Skin of body (tissue), 2 donors: ENCODE results near the gene MSRB1. TPM values are rescaled to one million over a fixed set of nuclear protein-coding genes. Genes with fewer than 3 reads are reported as not detected.

Experiments
- DNase-seq: peaks from one replicate; lab custom pipeline; 2025; lab: John Stamatoyannopoulos, UW
- total RNA-seq: library from RNA; depleted of rRNA; stranded (reverse); fragments of >200 nt; gene quantifications from one replicate; pipeline ENCODE4 v1.2.3, GENCODE V29; 2014

The MSRB1 gene, protein sequence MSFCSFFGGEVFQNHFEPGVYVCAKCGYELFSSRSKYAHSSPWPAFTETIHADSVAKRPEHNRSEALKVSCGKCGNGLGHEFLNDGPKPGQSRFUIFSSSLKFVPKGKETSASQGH
- 9.2 TPM for total RNA-seq

DNA sequence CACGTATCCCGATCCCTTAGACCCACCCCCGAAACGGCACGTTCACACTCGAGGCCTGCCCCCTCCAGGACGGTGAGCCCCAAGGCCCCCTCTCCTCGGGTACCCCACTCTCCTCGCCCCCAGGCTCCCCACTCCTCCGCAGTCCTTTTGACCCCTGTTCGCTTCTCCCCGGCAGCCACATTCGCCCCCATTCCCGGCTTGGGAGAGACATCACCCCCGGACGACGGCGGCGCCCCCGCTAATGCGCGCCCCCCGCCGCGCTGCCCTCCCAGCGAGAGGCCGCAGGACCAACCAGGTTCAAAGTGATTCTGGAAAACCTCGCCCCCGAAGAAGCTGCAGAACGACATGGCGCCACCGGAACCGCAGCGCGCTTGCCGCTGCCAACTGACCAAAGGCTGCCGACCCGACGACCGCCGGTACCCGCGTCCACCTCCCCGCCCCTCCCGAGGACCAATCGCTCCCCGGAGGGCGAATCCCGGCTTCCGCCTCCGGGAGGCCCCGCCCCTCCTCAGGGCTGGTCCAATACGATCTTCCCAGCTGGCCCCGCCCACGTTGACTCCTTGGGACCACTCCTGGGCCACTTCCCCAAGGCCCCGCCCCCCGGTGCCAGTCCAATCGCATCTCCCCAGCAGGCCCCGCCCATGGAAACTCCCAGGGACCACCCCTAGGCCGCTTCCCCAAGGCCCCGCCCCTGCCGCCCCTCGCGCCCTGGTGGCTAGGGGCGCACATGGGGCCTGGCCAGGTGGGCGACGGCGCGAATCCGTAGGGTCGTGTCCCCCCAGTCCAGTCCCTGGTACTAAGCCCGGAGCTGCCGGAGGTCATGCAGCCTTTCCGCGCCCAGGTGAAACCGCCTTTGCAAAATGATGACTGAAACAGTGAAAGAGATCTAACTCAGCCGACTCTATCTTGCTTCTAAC is at the start of gene MSRB1:
MSRB1 (minus strand) TSS at position 390 of the 917 bp plus-strand sequence; CDS start at position 347, 43 bp downstream.
- peak; percentile 94 for DNase-seq

- DNase-seq = peak; percentile 78
These were observed 49.1 kb upstream of the MSRB1 start for GRCh38 chr16:1991948-1992703.

GRCh38 chr16:1991588-1991947 is 48.6 kb upstream of the MSRB1 start:
- DNase-seq = no peak

DNA sequence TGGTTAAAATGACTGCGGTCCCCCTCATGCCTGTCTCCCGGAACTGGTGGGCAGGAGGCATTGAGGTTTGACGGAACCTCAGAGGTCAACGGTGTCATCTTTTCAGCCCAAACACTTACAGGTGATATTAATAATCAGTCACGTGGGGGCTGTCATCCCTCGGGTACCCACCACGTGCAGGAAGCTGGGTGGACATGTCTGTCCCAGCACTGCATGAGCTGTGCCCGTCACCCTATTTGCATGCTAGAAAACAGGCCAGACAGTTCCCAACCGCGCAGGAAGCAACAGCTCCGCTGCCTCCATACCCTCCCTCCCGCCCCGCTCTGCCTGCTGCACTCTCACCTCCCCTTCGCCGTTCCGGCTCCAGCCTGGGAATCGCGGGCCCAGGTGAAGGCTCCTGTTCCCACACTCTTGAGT is 48.1 kb upstream of the MSRB1 start:
- no peak for DNase-seq

DNA sequence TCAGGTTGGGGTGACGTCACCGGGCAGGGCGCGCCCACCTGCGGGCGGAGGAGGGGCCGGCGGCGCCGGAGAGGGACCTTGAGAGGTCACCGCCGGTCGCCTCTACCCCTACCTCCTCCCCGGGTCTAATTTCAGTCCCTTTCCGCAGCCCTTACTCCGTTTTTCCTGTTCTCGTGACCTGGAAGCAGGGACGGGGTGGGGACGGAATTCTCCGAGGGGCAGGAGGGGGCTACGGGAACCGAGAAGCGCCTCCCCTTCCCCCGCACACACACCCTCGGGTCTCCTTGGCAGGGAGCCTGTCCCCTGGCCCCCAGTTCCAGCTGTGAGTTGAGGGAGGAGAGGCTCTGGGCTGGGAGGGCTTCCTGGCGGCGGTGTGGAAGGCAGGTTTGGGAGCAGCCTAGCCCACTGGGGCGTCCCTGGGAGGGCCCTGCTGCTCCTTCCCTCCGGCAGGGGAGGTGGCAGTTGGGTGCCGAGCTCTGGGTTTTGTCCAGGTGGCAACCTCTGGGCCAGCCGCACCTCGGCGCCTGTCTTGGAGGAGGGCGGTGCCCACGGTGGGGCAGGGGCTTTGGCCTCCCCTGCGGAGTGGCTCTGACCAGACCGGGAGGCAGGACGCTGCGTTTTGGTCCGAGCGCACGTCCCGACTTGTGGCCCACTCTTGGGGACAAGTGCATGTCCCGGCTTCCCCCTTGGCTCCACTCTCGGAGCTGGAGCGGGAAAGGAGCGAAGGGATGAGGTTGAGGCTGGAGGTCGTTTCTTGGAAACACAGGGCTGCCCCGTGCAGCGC is 47.5 kb upstream of the MSRB1 start:
- DNase-seq = no peak

DNA sequence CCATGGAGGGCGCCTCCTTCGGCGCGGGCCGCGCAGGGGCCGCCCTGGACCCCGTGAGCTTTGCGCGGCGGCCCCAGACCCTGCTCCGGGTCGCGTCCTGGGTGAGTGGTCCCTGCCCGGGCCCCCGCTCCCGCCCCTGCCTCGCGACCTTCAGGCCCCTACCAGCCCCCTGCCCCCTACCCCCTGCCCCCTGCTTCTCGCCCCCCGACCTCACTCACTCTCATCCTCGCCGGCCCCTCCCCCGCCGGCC is 47.0 kb upstream of the MSRB1 start:
- DNase-seq = no peak

DNA sequence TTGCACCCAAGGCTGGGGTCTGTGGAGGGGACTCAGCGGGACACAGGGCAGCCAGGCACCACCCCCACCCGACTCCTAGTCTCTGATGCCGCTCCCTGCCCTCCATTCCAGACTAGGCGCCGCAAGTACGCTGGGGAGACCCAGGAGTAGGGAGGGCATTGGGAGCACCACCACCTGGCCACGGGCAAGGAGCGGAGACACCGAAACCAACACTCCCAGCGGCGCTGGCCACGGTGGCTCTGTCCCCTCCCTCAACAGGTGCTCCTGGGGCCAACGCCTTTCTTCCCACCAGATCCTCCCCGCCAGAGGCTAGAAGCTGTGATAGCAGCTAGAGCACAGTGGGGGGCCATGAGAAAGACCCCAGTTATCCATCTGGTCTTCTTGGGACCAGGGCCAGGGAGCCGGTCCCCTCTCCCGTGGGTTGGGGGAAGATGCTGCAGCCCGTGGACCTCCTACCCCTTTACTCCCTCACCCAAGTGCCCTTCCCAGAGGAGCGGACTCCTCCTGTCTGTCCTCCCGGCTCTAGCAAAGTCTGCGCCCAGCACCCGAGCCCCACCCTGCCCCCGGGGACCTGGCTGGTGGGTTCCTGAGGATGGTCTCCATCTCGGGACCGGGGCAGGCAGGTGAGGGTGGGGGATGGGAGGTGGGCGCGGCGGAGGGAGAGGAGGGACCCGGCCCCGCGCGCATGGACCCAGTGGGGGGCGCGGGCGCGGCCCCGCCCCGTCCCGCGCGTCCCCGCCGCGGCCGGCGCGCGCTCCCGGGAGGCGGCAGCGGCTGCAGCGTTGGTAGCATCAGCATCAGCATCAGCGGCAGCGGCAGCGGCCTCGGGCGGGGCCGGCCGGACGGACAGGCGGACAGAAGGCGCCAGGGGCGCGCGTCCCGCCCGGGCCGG is 46.5 kb upstream of the MSRB1 start, which contains the start of gene SYNGR3:
SYNGR3 (plus strand) TSS at position 762 of the 892 bp plus-strand sequence. CDS start 133 bp downstream, outside the sequence.
- no peak for DNase-seq

GRCh38 chr16:1987198-1987597 is 44.2 kb upstream of the MSRB1 start:
- no peak for DNase-seq

GRCh38 chr16:1985466-1986150 is 42.6 kb upstream of the MSRB1 start:
- no peak for DNase-seq

- DNase-seq = no peak
These were observed 41.6 kb upstream of the MSRB1 start for GRCh38 chr16:1984347-1985225.

GRCh38 chr16:1983544-1984346 is 40.7 kb upstream of the MSRB1 start, which contains the start of gene GFER:
Gene GFER (plus strand): TSS chr16:1984193. CDS start chr16:1984219, 26 bp downstream.
- peak; percentile 86 for DNase-seq

DNA sequence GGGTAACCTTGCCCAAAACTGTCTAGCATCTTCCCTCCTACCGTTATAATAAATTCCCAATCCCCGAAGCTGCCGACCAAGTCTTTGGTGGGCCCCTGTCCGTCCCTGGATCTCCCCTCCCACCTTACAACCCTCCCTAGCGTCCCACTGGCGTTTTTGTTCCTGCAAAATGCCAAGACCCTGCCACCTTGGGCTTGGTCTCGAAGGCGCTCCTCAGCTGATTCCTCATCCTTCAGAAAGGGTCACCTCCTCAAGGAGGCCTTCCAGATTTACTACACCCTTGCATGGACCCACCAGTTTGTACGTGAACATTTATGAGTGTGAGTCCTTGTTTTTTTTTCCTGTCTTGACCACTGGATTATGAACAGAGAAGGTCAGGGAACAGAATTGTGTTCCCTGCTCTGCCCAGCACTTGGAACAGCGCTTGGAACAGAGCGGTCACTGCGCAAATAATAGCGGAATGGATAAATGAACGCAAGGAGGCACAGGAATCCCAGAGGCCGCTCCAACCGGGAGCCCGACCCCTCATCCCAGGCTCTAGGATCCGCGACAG is 40.1 kb upstream of the MSRB1 start:
- DNase-seq = no peak

DNA sequence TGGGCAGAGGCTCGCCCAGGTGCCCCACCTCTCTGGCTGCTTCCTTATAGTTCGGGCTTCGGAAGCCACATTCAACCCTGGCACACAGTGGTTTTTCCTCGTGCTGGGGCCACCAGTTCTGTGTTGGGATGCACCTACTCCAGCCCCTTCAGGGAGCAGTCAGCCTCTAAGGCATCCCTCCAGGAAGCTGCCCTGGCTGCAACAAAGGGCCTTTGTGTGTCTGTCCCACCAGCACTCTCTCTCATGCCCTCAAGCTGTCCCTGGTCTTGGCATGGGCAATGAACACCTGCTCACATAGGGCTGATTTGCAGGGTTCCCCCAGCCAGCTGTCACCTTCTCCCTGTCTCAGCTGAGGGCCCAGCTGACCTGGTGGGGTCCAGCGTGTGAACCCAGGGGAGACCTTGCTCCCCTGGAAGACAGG is 39.0 kb upstream of the MSRB1 start:
- DNase-seq = no peak

DNA sequence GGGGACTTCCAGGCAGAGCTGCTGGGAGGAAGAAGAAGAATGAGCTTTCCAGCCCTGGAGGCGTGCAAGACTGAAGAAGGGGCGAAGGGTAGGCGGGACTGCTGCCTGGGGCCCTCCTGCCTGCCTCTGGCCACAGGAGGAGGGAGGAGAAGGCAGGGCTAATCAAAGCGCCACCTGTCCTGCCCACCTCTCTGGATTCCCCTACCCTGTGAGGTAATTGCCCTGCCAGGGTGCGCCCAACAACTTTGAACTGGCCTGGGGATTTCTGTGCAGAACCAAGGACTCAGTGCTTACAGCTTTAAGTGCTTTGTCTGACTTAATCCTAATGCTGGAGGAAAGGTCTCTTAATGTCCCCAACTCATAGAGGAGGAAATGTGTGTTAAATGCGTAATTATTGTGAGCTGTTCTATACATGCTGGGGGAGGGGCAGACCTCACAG is 38.4 kb upstream of the MSRB1 start, which contains the start of gene NOXO1:
NOXO1 (minus strand) TSS at position 72 of the 439 bp plus-strand sequence. CDS start 290 bp downstream, outside the sequence.
- no peak for DNase-seq

DNA sequence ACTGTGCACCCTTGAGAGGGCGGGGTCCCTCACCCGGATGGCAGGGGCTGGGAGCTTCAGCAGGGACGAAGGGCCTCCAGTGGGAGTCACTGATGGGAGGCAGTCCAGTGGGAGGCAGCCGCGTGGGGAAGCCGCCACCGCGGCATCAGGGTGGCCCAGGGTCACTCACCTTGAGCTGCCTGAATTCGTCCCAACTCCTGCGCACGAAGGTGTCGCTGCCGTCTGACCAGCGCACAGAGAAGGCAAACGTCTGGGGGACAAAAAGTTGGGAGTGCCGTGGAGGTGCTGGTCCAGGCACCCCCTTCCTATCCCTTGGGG is 37.7 kb upstream of the MSRB1 start:
- no peak for DNase-seq

- DNase-seq = no peak
These were observed 37.2 kb upstream of the MSRB1 start for GRCh38 chr16:1980030-1980769.
